Astrocyte (in vitro differentiated cells and primary cell): Measurements from ENCODE around the gene POU2F1. TPM values are rescaled to one million over a fixed set of nuclear protein-coding genes. Genes with fewer than 3 reads are reported as not detected.

Experiments used
- DNase-seq: peaks from one replicate; pipeline ENCODE4 v3.0.0-alpha.2; 2010; ENCODE audit warnings: low read depth
- FAIRE-seq: peaks from 2 replicates; lab custom pipeline; 2011; peaks lifted over from hg19 to GRCh38; lab: Jason Lieb, UNC
- H2AFZ ChIP-seq: 2 replicates; pipeline ENCODE4 v1.6.0; 2012; ENCODE audit warnings: low read depth, low read length, inconsistent platforms
- H3K27ac ChIP-seq: 2 replicates; pipeline ENCODE4 v1.5.1; 2011; ENCODE audit warnings: low read depth, low read length, inconsistent platforms
- H3K27me3 ChIP-seq: 2 replicates; pipeline ENCODE4 v1.6.0; 2011; ENCODE audit warnings: low read length, inconsistent platforms; ENCODE audit not compliant: insufficient read depth
- H3K36me3 ChIP-seq: 2 replicates; pipeline ENCODE4 v1.5.1; 2011; ENCODE audit warnings: low read length, inconsistent platforms; ENCODE audit not compliant: insufficient read depth
- H3K4me1 ChIP-seq: 2 replicates; pipeline ENCODE4 v1.5.1; 2011; ENCODE audit warnings: low read length, inconsistent platforms; ENCODE audit not compliant: insufficient read depth
- H3K4me2 ChIP-seq: 2 replicates; pipeline ENCODE4 v1.6.0; 2012; ENCODE audit warnings: low read length, inconsistent platforms
- H3K4me3 ChIP-seq: 2 replicates; pipeline ENCODE4 v1.5.1; 2011; ENCODE audit warnings: low read depth, mild to moderate bottlenecking, low read length, inconsistent platforms; ENCODE audit not compliant: insufficient read depth
- H3K79me2 ChIP-seq: 2 replicates; pipeline ENCODE4 v1.6.0; 2012; ENCODE audit warnings: mild to moderate bottlenecking, low read length, inconsistent platforms; ENCODE audit not compliant: insufficient read depth
- H3K9ac ChIP-seq: 2 replicates; pipeline ENCODE4 v1.6.0; 2012; ENCODE audit warnings: mild to moderate bottlenecking, low read length, inconsistent platforms
- H3K9me3 ChIP-seq: 2 replicates; pipeline ENCODE4 v1.5.1; 2012; ENCODE audit warnings: low read depth, mild to moderate bottlenecking, low read length, inconsistent platforms; ENCODE audit not compliant: insufficient read depth
- H4K20me1 ChIP-seq: 2 replicates; pipeline ENCODE4 v1.6.0; 2012; ENCODE audit warnings: low read length, inconsistent platforms; ENCODE audit not compliant: insufficient read depth
- H3K27ac Mint-ChIP-seq: one replicate; pipeline ENCODE4 v1.8.0; 2021; ENCODE audit warnings: mild to moderate bottlenecking, mixed read lengths; ENCODE audit not compliant: unreplicated experiment
- H3K27me3 Mint-ChIP-seq: one replicate; pipeline ENCODE4 v1.8.0; 2021; ENCODE audit warnings: low read depth, mixed read lengths; ENCODE audit not compliant: unreplicated experiment
- H3K36me3 Mint-ChIP-seq: one replicate; pipeline ENCODE4 v1.8.0; 2021; ENCODE audit warnings: low read depth, mixed read lengths; ENCODE audit not compliant: unreplicated experiment
- H3K4me1 Mint-ChIP-seq: one replicate; pipeline ENCODE4 v1.8.0; 2021; ENCODE audit warnings: low read depth, mixed read lengths; ENCODE audit not compliant: unreplicated experiment
- H3K4me3 Mint-ChIP-seq: one replicate; pipeline ENCODE4 v1.8.0; 2021; ENCODE audit warnings: mild to moderate bottlenecking, moderate library complexity, mixed read lengths; ENCODE audit not compliant: unreplicated experiment
- H3K9me3 Mint-ChIP-seq: one replicate; pipeline ENCODE4 v1.8.0; 2021; ENCODE audit warnings: mild to moderate bottlenecking, mixed read lengths; ENCODE audit not compliant: unreplicated experiment
- EZH2 ChIP-seq: IDR thresholded peaks from 2 replicates; pipeline ENCODE4 v1.6.1; 2012; ENCODE audit warnings: mild to moderate bottlenecking, low read length, inconsistent platforms; ENCODE audit not compliant: insufficient read depth
- total RNA-seq: library from RNA; stranded (reverse); gene quantifications from 2 replicates; pipeline ENCODE4 v1.2.1, GENCODE V29; 2021
- TF ChIP-seq, protein P1 (sequence below): IDR thresholded peaks from 2 replicates; pipeline ENCODE4 v1.5.1; 2011; ENCODE audit warnings: low read depth, mild to moderate bottlenecking, inconsistent platforms, low read length, moderate library complexity; ENCODE audit not compliant: insufficient read depth

Gene POU2F1
- total RNA-seq, 1 donor from 2014 or later = 21.7 TPM

DNA sequence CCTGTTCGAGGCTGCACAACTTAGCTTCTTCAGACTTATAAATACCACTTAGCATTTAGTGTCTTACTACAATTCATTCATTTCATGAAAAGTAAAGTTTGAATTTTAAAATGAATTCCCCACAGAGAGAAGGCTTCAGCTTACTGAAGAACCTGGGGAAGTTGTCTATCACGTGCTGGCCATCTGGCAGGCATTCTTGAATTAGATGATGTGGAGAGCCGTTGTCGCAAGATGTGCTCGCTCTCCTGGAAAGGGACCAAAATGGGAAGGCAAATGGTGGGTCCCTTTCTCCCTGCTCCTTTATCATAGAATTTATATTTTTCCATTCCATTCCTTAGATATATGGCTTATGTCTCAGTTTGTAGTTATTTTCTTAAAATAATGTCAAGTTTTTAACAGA, 207.2 kb downstream of the POU2F1 start:
- FAIRE-seq = no peak
- H3K4me3 Mint-ChIP-seq = no peak overlapping the region

DNA sequence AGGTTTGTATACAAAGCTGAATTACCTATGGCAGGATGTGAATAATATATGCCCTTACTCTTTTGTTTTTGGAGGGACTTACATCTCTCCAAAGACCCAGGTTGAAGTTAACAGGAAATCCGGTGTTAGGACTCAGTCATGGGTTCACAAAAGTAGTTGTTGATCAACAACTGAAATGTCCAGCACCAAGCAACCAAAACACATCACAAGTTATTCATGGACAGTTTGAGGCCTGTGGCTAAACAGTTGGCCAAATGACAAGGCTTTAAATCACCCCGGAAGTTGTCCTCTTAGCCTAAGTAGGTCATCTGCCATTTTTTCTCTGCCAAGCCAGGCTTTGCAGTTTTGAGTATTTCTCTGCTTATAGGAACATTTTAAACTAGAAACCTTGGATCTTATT, 207.7 kb downstream of the POU2F1 start:
- Mint-ChIP-seq H3K27ac (no peak overlapping the region), H3K9me3 (no peaks in the 10 kb centered on the region), H3K4me1 (no peaks in the 10 kb centered on the region), H3K36me3 (no peaks in the 10 kb centered on the region), H3K27me3 (peaks cover 2% of the 10 kb centered on the region), H3K4me3 (no peak overlapping the region)
- TF ChIP-seq EZH2 = no peak
- TF ChIP-seq, protein P1, sequence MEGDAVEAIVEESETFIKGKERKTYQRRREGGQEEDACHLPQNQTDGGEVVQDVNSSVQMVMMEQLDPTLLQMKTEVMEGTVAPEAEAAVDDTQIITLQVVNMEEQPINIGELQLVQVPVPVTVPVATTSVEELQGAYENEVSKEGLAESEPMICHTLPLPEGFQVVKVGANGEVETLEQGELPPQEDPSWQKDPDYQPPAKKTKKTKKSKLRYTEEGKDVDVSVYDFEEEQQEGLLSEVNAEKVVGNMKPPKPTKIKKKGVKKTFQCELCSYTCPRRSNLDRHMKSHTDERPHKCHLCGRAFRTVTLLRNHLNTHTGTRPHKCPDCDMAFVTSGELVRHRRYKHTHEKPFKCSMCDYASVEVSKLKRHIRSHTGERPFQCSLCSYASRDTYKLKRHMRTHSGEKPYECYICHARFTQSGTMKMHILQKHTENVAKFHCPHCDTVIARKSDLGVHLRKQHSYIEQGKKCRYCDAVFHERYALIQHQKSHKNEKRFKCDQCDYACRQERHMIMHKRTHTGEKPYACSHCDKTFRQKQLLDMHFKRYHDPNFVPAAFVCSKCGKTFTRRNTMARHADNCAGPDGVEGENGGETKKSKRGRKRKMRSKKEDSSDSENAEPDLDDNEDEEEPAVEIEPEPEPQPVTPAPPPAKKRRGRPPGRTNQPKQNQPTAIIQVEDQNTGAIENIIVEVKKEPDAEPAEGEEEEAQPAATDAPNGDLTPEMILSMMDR = no peak
- no peak overlapping the region for H3K4me2 ChIP-seq
- no peaks in the 10 kb centered on the region for H4K20me1 ChIP-seq
- no peaks in the 10 kb centered on the region for H3K9me3 ChIP-seq
- no peak overlapping the region for H2AFZ ChIP-seq
- no peaks in the 10 kb centered on the region for H3K27me3 ChIP-seq
- DNase-seq (peak; percentile 4), FAIRE-seq (no peak)
- no peak overlapping the region for H3K9ac ChIP-seq
- H3K79me2 ChIP-seq = no peaks in the 10 kb centered on the region
- H3K27ac ChIP-seq = no peak overlapping the region
- no peaks in the 10 kb centered on the region for H3K36me3 ChIP-seq
- no peak overlapping the region for H3K4me3 ChIP-seq
- no peaks in the 10 kb centered on the region for H3K4me1 ChIP-seq

More for the DNA sequence above, 207.2 kb downstream of the POU2F1 start:
- H2AFZ ChIP-seq = no peak overlapping the region
- no peaks in the 10 kb centered on the region for H3K27me3 Mint-ChIP-seq
- no peaks in the 10 kb centered on the region for H3K4me1 ChIP-seq
- TF ChIP-seq, protein P1 = no peak
- TF ChIP-seq EZH2 = no peak
- no peak overlapping the region for H3K27ac Mint-ChIP-seq
- H3K4me2 ChIP-seq = no peak overlapping the region
- H3K36me3 ChIP-seq = no peaks in the 10 kb centered on the region
- DNase-seq = no peak
- H3K9me3 Mint-ChIP-seq = no peaks in the 10 kb centered on the region
- H3K4me1 Mint-ChIP-seq = no peaks in the 10 kb centered on the region
- no peak overlapping the region for H3K4me3 ChIP-seq
- H3K36me3 Mint-ChIP-seq = no peaks in the 10 kb centered on the region
- H3K9ac ChIP-seq = no peak overlapping the region
- no peaks in the 10 kb centered on the region for H3K79me2 ChIP-seq
- no peaks in the 10 kb centered on the region for H3K27me3 ChIP-seq
- no peaks in the 10 kb centered on the region for H4K20me1 ChIP-seq
- no peak overlapping the region for H3K27ac ChIP-seq
- H3K9me3 ChIP-seq = no peaks in the 10 kb centered on the region

DNA sequence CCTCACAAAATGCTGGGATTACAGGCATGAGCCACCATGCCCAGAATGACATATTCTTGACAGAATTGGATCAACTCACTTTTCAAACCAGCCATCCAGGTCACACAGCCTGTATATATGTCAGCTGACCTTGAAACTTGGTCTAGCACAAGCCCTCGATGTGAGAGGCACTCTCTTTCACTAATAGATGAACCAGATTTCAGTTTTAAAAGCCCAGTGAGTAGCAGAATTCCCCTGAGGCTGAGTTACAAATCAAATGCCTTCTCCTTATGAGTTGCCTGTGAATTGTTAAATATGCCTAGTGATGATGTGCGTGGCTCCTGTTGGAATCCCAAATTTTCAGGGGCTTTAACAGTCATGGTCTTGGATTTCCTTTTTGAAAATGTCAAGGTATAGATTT, 208.9 kb downstream of the POU2F1 start:
- H3K4me2 ChIP-seq = no peak overlapping the region
- Mint-ChIP-seq H3K27ac (no peak overlapping the region), H3K27me3 (peaks cover 6% of the 10 kb centered on the region), H3K4me1 (no peaks in the 10 kb centered on the region), H3K36me3 (no peaks in the 10 kb centered on the region), H3K4me3 (no peak overlapping the region), H3K9me3 (no peaks in the 10 kb centered on the region)
- H3K4me1 ChIP-seq = no peaks in the 10 kb centered on the region
- TF ChIP-seq, protein P1 = no peak
- no peak for TF ChIP-seq EZH2
- H4K20me1 ChIP-seq = no peaks in the 10 kb centered on the region
- H3K27ac ChIP-seq = no peak overlapping the region
- H3K9ac ChIP-seq = no peak overlapping the region
- no peak overlapping the region for H2AFZ ChIP-seq
- H3K27me3 ChIP-seq = no peaks in the 10 kb centered on the region
- H3K9me3 ChIP-seq = no peaks in the 10 kb centered on the region
- H3K79me2 ChIP-seq = no peaks in the 10 kb centered on the region
- no peak for DNase-seq
- no peak overlapping the region for H3K4me3 ChIP-seq
- H3K36me3 ChIP-seq = no peaks in the 10 kb centered on the region
- no peak for FAIRE-seq
